CD4-positive, alpha-beta T cell treated with Interleukin-12 subunit alpha and Interleukin-12 subunit beta, for 1 hour (primary cell): ENCODE measurements around the gene CCL23.
A peak's percentile ranks its signal among the peaks of the same experiment; 100 is the strongest.
"Not testable (repeated sequence)": the region's sequence is repeated elsewhere in the genome, so short reads cannot be mapped to it uniquely, and the experiment has no call there.

Experiments used
- DNase-seq: peaks from one replicate; pipeline ENCODE4 v3.0.0-alpha.2; 2020

Gene CCL23

DNA sequence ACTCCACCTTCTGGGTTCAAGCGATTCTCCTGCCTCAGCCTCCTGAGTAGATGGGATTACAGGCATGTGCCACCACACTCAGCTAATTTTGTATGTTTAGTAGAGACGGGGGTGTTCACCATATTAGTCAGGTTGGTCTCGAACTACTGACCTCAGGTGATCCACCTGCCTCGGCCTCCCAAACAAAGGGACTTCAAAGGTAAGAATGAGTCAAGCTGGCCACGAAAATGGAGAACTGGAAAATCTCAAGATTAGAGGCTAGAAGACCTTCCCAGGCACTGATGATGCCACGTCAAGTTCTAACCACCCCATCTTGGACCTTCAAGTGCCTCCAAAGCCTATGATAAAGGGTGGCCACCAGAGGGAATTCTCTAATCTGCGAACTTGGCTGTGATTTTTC, 15.1 kb downstream of the CCL23 start:
- DNase-seq: no peak

DNA sequence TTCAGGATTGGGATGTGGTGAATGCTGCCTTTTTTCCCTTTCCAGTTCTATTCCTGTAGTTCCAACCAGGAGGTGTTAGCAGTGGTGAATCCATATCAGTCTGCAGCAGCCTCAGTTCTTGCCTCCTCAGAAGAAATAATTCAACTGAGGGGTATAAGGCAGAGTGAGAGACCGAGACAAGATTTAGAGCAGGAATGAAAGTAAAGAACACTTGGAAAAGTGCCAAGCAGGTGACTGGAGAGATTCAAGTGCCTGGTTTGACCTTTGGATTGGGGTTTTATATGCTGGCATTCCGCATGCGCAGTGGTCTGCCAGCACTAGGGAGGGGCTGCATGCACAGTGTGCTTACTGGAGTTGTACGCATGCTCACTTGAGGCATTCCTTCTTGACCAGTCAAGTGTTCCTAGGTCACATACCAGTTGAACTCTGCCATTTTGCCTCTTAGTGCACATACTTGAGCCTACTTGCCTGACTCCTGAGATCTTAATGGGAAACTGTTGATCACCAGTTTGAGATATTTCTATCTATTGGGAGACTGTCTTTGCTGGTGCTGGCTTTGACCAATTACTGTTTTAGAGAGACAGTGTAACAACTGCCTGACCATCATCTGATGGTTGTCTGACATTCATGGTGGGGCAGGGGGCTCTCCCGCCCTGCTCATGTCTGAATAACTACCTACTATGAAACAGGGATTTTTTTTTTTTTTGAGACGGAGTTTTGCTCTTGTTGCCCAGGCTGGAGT, 15.7 kb downstream of the CCL23 start:
- no peak for DNase-seq

DNA sequence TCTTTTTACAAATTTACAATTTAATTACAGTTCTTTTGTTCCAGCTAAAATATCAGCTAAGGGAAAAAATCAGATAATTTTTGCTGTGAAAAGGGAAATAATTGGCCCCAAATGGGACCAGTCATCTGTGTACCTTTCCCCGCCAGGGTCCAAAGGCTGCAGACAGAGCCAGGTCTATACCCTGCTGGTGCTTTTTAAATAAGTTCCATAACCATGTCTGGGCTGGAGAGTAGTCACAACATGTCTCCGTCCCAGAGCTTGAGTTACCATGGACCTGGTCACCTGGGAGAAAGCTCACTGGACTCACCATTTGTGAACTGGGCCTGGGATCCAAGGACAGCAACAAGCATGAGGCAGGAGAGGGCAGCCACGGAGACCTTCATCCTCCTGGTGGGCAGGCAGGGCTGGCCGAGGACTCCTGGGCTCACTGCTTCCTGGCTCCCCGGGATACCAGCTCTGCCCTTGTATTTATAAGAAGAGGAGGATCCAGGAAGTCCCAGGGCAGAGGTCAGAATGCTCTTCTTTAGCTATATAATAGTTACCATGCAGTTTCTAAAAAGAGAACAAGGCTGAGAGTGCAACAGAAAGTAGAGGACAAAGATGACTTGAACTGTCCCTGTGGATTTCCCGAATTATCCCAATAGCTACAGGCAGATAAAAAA, 16.5 kb downstream of the CCL23 start, which contains the start of gene CCL15:
Gene CCL15, minus strand, starts transcription at position 444 of the 662 bp plus-strand sequence. Its CDS starts 61 bp downstream, at position 383.
- no peak for DNase-seq

DNA sequence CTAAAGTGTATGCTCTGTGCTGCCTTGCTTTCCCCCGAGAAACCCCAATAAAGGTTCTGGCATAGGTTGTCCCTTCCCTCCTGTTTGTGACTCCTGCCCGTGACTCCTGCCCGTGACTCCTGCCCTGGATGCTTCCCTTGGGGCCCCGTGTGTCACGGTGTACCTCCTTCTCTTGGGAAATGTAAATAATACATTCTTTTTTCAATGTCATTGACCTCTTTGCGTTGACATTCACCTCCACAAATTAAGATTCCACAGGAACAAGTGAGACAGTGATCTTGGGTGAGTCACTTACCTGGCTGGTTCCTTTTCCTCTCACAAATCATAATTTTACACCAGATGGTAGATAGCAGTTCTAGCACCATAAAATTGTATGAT, 17.1 kb downstream of the CCL23 start:
- DNase-seq: no peak

- no peak for DNase-seq
These were observed 19.0 kb downstream of the CCL23 start for GRCh38 chr17:35998756-35999155.

GRCh38 chr17:35998018-35998545, 19.7 kb downstream of the CCL23 start:
- DNase-seq: no peak

GRCh38 chr17:35995346-35995745, 22.4 kb downstream of the CCL23 start:
- not testable (repeated sequence) for DNase-seq

DNA sequence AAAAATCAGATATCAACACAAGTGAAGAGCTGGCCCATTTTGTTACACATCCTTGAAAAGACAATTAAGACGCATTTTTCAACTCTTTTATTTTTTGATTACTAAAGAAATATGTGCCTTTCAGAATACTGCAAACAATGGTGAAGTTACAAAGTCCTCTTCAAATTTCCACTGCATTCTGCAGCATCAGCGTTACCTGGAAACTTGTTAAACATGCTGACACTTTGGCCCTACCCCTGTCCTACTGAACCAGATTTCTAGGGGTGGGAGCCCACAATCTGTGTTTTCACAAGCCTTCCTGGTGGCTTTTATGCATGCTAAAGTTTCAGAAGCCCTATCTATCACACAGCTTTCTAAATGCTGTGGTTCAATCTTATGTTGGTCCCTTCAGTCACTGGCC, 26.7 kb downstream of the CCL23 start:
- no peak for DNase-seq

DNA sequence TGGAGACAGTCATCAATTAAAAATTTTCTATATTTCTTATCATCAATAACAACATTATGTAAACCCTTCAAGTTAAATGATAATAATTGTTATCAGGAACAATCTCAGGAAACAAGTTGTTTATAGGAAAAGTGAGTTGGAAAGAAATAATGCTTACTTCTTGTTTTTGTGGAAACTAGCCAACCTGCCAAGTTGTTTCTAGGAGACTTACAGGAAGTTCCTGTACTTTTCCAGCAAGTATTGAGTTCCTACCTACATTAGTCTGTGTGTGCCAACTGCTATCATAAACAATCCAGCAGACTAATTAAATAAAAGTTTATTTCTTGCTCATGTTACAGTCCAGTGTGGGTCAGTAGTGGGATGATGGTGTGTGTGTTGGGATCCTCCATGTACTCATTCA, 29.6 kb downstream of the CCL23 start:
- no peak for DNase-seq

GRCh38 chr17:35986643-35987042, 31.1 kb downstream of the CCL23 start, which contains the start of gene CCL14:
TSS of gene CCL14 (minus strand) at chr17:35986729. CDS start at chr17:35986649, 80 bp downstream.
- no peak for DNase-seq

DNA sequence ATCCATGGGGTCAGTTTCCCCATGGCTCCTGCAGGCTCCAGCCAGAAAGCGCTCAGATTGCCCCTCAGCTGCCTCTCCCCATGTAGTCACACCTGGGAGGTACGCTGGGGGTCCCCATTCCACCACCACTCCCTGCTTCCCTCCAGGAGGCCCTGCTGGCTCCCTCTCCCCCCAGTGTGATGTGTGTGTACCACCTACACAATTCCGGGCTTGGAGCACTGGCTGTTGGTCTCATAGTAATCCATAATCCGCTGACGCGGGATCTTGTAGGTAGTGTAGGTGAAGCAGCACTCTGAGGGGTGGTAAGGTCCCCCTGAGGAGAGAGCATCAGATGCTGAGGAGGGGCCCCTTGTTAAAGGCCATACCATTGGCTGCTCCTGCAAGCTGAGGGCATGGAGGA, 33.6 kb downstream of the CCL23 start:
- DNase-seq: no peak

DNA sequence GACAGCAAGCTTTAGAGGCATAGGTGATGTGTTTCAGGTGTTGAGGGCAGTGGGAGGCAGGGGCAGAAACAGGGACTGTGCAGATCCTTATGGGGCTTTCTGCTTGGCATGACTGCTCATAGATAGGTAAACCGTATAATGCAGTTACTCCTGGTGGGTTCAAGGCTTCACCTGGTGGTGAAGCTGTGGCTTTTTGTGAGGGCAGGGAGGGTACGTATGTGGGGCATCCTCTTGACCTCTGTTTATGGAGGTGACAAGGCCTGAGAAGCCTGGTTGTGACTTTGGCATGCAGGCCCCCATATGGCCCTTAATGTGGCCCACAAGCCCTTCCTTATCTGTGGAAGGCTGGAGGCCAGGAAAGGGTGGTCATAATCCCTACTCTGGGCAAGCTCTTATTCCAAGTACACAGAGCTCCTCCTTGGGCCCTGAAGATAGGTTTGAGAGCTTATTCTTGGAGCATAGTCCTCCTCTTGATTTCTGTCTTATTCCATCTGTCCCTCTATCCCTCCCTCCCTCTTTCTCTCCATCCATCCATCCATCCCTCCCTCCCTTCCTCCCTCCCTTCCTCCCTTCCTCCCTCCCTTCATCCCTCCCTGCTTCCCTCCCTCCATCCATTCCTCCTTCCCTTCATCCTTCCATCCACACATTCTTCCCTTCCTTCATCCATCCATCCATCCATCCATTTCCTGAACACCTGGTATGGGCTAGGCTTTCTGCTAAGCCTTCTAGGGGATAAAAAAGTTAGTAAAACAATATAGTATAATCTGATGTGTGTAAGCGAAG, 35.2 kb downstream of the CCL23 start:
- DNase-seq: no peak

DNA sequence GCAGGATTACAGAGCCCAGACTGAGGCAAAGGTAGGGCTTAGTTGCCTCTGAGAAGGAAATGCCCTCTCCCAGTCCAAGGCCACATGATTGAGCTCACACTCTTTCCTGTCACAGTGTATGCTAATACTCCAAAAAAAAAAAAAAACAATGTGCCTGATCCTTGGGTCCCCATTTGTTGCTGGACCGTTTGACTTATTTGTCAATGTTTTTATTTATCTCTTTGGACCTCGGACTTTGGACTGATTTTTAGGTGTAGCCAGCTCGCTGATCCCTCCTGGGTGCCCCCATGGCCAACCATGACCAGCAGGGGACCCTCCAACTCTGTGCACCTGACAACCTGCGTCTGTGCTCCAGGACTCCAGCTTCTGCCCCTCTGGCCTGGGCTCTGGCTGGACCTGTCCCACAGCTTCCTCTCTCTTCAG, 35.9 kb downstream of the CCL23 start:
- no peak for DNase-seq

GRCh38 chr17:35981246-35981645, 36.5 kb downstream of the CCL23 start, which contains the start of gene CCL16:
TSS of gene CCL16 (minus strand) at chr17:35981497. CDS start at chr17:35981420, 77 bp downstream.
- DNase-seq: no peak

- no peak for DNase-seq
These were observed 39.4 kb downstream of the CCL23 start for GRCh38 chr17:35978346-35978745.

- DNase-seq: no peak
These were observed 40.3 kb downstream of the CCL23 start for GRCh38 chr17:35977509-35977908.

- DNase-seq: no peak
These were observed 44.2 kb downstream of the CCL23 start for GRCh38 chr17:35973333-35974260.

GRCh38 chr17:35972945-35973332, 44.8 kb downstream of the CCL23 start:
- no peak for DNase-seq

GRCh38 chr17:35972535-35972934, 45.2 kb downstream of the CCL23 start:
- no peak for DNase-seq

GRCh38 chr17:35972066-35972465, 45.7 kb downstream of the CCL23 start:
- no peak for DNase-seq

DNA sequence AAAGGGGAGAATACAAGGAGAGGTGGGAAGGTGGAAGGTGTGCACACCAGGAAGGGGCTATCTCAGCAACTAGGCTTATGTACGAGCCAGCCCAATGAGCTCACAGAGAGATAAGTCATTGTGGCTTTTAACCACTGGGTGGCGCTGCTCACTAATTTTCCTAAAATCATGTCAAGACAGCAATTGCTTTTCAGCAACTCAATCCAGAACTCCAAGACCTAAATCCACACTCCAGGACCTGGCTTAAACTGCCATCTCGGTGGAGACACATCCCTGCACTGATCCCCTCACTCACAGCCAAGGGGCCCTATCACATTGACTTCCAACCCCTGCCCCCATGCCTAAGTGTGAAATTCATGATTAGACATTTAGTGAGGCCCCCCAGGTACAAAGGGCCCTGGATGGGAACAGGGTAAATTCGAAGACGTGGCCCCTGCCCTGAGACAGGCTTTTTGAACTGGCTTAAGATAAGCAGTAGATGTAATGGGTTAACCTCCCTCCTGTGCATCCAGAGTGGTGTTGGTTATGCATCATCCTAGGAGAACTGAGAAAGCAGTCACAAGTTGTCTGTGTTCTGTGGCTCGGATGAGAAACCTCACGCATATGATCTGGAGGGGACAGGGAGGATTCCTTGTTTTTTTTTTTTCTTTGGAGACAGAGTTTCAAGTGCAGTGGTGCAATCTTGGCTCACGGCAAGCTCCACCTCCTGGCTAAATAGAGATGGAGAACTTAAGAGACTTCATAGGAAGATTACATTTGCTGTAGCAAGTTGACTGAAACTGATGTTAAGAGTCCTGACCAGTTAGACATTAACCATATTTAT, 48.0 kb downstream of the CCL23 start:
- DNase-seq: peak; percentile 76
